Activated CD4-positive, alpha-beta T cell treated with anti-CD3 and anti-CD28 coated beads for 36 hours (primary cell): ENCODE measurements around the gene LZTS3. TPM values are rescaled to one million over a fixed set of nuclear protein-coding genes. Genes with fewer than 3 reads are reported as not detected.
"Not testable (repeated sequence)": the region's sequence is repeated elsewhere in the genome, so short reads cannot be mapped to it uniquely, and the experiment has no call there.

Experiments
- ATAC-seq: fragments of 200-7000 bp; cut with Tn5 transposase; one replicate; pipeline ENCODE4 v1.10.0; 2021; ENCODE audit warnings: mild to moderate bottlenecking, moderate library complexity
- CTCF ChIA-PET: fragments of 350-600 bp; sonication (Branson Sonifier 250); formaldehyde crosslinking; loops from one replicate; lab custom pipeline; 2021; ENCODE audit warnings: antibody characterized with exemption; lab: Charles Lee
- POLR2A ChIA-PET: fragments of 350-600 bp; sonication (Branson Sonifier 250); formaldehyde crosslinking; loops from one replicate; lab custom pipeline; 2021; ENCODE audit warnings: antibody characterized with exemption, inconsistent platforms; lab: Charles Lee
- DNase-seq: peaks from one replicate; pipeline ENCODE4 v3.0.0-alpha.2; 2020
- H3K27ac Mint-ChIP-seq: one replicate; pipeline ENCODE4 v1.8.0; 2021; ENCODE audit warnings: mixed read lengths
- H3K27me3 Mint-ChIP-seq: one replicate; pipeline ENCODE4 v1.8.0; 2021; ENCODE audit warnings: mixed read lengths
- H3K36me3 Mint-ChIP-seq: one replicate; pipeline ENCODE4 v1.8.0; 2021; ENCODE audit warnings: low read depth, mixed read lengths
- H3K4me1 Mint-ChIP-seq: one replicate; pipeline ENCODE4 v1.8.0; 2021; ENCODE audit warnings: mixed read lengths
- H3K4me3 Mint-ChIP-seq: one replicate; pipeline ENCODE4 v1.8.0; 2021; ENCODE audit warnings: mild to moderate bottlenecking, moderate library complexity, mixed read lengths
- H3K9me3 Mint-ChIP-seq: one replicate; pipeline ENCODE4 v1.8.0; 2021; ENCODE audit warnings: low read depth, mixed read lengths
- intact Hi-C, 2 experiments: fragments of 100-400 bp; cut with DNase I in 1 of 2; cut with micrococcal nuclease in 1 of 2; formaldehyde crosslinking; loops; one replicate each; pipeline versions ENCODE4 v1.14.2 to v1.15.1; 2022 to 2024; cut with DNase I, micrococcal nuclease
- total RNA-seq, 2 experiments: library from RNA; stranded (reverse); gene quantifications; one replicate each; pipeline ENCODE4 v1.2.3, GENCODE V29; 2021

LZTS3 gene
- total RNA-seq: under 1 TPM; 0.87 to 0.88 TPM

- ATAC-seq (peak; percentile 93), DNase-seq (peak; percentile 86)
- ChIA-PET CTCF (interaction anchor here (1.8 kb wide), 1 partner anchor 11 kb away, joined by 6 read pairs; no protein-coding TSS in a partner anchor), POLR2A (interaction anchor here (0.5 to 1.3 kb wide), 2 partner anchors 16 to 24 kb away, joined by 3 read pairs; no protein-coding TSS in a partner anchor)
- H3K4me1 Mint-ChIP-seq: peaks cover 10% of the 10 kb centered on the region
- no peaks in the 10 kb centered on the region for H3K9me3 Mint-ChIP-seq
- peaks cover 25% of the 10 kb centered on the region for H3K27me3 Mint-ChIP-seq
- intact Hi-C loops: loop anchor here (1.0 kb wide), 6 partner anchors 14 to 521 kb away; partner anchors contain the start of genes DDRGK1 (in 1 of the 2), FASTKD5 (in 1 of the 2), ITPA (in 1 of the 2) and NOP56 (in 1 of the 2)
- H3K4me3 Mint-ChIP-seq: peak within 1 kb of the TSS; percentile 77
- no peaks in the 10 kb centered on the region for H3K36me3 Mint-ChIP-seq
- H3K27ac Mint-ChIP-seq: peak within 1 kb of the TSS; percentile 55
Observed at GRCh38 chr20:3172933-3173609, at the start of gene LZTS3. LZTS3 (minus strand) TSS chr20:3173549; CDS start chr20:3167163, 6,386 bp downstream.

GRCh38 chr20:3221398-3222226 is 48.3 kb upstream of the LZTS3 start:
- intact Hi-C loops: no loop called here
- DNase-seq: no peak
- no peak overlapping the region for H3K4me3 Mint-ChIP-seq
- ChIA-PET CTCF (interaction anchor here (0.6 to 7.8 kb wide), 3 partner anchors 94 to 792 kb away, joined by 3 to 76 read pairs (median 3); no protein-coding TSS in a partner anchor), POLR2A (no interaction called here)
- no peak overlapping the region for H3K27ac Mint-ChIP-seq
- H3K36me3 Mint-ChIP-seq: peaks cover 26% of the 10 kb centered on the region
- H3K27me3 Mint-ChIP-seq: no peaks in the 10 kb centered on the region
- no peak for ATAC-seq
- H3K4me1 Mint-ChIP-seq: peaks cover 17% of the 10 kb centered on the region
- no peaks in the 10 kb centered on the region for H3K9me3 Mint-ChIP-seq

- CTCF ChIA-PET: interaction anchor here (0.6 to 7.8 kb wide), 21 partner anchors 8 to 793 kb away, joined by 3 to 76 read pairs (median 3); partner anchors contain the start of gene SLC4A11
- Mint-ChIP-seq H3K36me3 (peaks cover 33% of the 10 kb centered on the region), H3K4me1 (peaks cover 14% of the 10 kb centered on the region)
Observed at GRCh38 chr20:3218307-3218988, 45.1 kb upstream of the LZTS3 start.

GRCh38 chr20:3215359-3215917 is 42.1 kb upstream of the LZTS3 start:
- H3K27ac Mint-ChIP-seq, CTCF ChIA-PET, H3K27me3 Mint-ChIP-seq, H3K4me3 Mint-ChIP-seq, H3K4me1 Mint-ChIP-seq, ATAC-seq, H3K9me3 Mint-ChIP-seq, DNase-seq: not testable (repeated sequence)
- intact Hi-C loops: loop anchor here in 1 of 2 experiments (5.0 kb wide), 1 partner anchor 62 kb away; no protein-coding TSS in a partner anchor
- H3K36me3 Mint-ChIP-seq: peaks cover 19% of the 10 kb centered on the region
- POLR2A ChIA-PET: interaction anchor here (0.6 kb wide), 1 partner anchor 56 kb away, joined by 3 read pairs; no protein-coding TSS in a partner anchor

More at GRCh38 chr20:3218307-3218988, 45.1 kb upstream of the LZTS3 start:
- intact Hi-C loops: loop anchor here (1.0 to 5.0 kb wide), 4 partner anchors 58 to 98 kb away; no protein-coding TSS in a partner anchor
- Mint-ChIP-seq H3K27ac (no peak overlapping the region), H3K9me3 (no peaks in the 10 kb centered on the region), H3K4me3 (no peak overlapping the region), H3K27me3 (no peaks in the 10 kb centered on the region)
- ATAC-seq: peak; percentile 86
- peak; percentile 86 for DNase-seq
- POLR2A ChIA-PET: no interaction called here

GRCh38 chr20:3213226-3213625 is 39.9 kb upstream of the LZTS3 start:
- no peak for DNase-seq
- intact Hi-C loops: no loop called here
- Mint-ChIP-seq H3K27ac (no peak overlapping the region), H3K9me3 (no peaks in the 10 kb centered on the region), H3K36me3 (peaks cover 17% of the 10 kb centered on the region), H3K27me3 (no peaks in the 10 kb centered on the region), H3K4me3 (no peak overlapping the region), H3K4me1 (peaks cover 10% of the 10 kb centered on the region)
- CTCF ChIA-PET: no interaction called here
- no peak for ATAC-seq
- POLR2A ChIA-PET: no interaction called here

- intact Hi-C loops: no loop called here
- ATAC-seq: no peak
- CTCF ChIA-PET: interaction anchor here (1.2 to 1.3 kb wide), 2 partner anchors 9 to 39 kb away, joined by 3 to 4 read pairs; no protein-coding TSS in a partner anchor
Observed at GRCh38 chr20:3210346-3210745, 37.0 kb upstream of the LZTS3 start.

GRCh38 chr20:3209946-3210317 is 36.6 kb upstream of the LZTS3 start:
- peaks cover 15% of the 10 kb centered on the region for H3K36me3 Mint-ChIP-seq
- peak overlapping the region; percentile 90 for H3K4me3 Mint-ChIP-seq
- DNase-seq (peak; percentile 28), ATAC-seq (peak; percentile 54)
- intact Hi-C loops: loop anchor here in 1 of 2 experiments (1.0 to 2.0 kb wide), 2 partner anchors 37 to 51 kb away; partner anchors contain the start of genes FASTKD5, LZTS3 and UBOX5
- H3K9me3 Mint-ChIP-seq: no peaks in the 10 kb centered on the region
- H3K27me3 Mint-ChIP-seq: no peaks in the 10 kb centered on the region
- ChIA-PET POLR2A (no interaction called here), CTCF (interaction anchor here (1.2 to 1.3 kb wide), 2 partner anchors 10 to 39 kb away, joined by 3 to 4 read pairs; no protein-coding TSS in a partner anchor)
- peak overlapping the region; percentile 92 for H3K27ac Mint-ChIP-seq
- H3K4me1 Mint-ChIP-seq: peaks cover 10% of the 10 kb centered on the region

More at GRCh38 chr20:3210346-3210745, 37.0 kb upstream of the LZTS3 start:
- DNase-seq: no peak
- Mint-ChIP-seq H3K4me1 (peaks cover 10% of the 10 kb centered on the region), H3K27ac (peak overlapping the region; percentile 92), H3K27me3 (no peaks in the 10 kb centered on the region), H3K9me3 (no peaks in the 10 kb centered on the region), H3K36me3 (peaks cover 15% of the 10 kb centered on the region), H3K4me3 (peak overlapping the region; percentile 90)
- POLR2A ChIA-PET: no interaction called here

- H3K9me3 Mint-ChIP-seq: no peaks in the 10 kb centered on the region
- peaks cover 13% of the 10 kb centered on the region for H3K36me3 Mint-ChIP-seq
- peak within 1 kb of the TSS; percentile 90 for H3K4me3 Mint-ChIP-seq
- peak within 1 kb of the TSS; percentile 92 for H3K27ac Mint-ChIP-seq
- peak; percentile 78 for DNase-seq
- ATAC-seq: peak; percentile 43
- ChIA-PET POLR2A (no interaction called here), CTCF (interaction anchor here (1.0 to 1.3 kb wide), 3 partner anchors 10 to 86 kb away, joined by 3 to 4 read pairs (median 3); no protein-coding TSS in a partner anchor)
- peaks cover 13% of the 10 kb centered on the region for H3K4me1 Mint-ChIP-seq
- intact Hi-C loops: loop anchor here in 1 of 2 experiments (1.0 to 2.0 kb wide), 2 partner anchors 36 to 51 kb away; partner anchors contain the start of genes FASTKD5, LZTS3 and UBOX5
- H3K27me3 Mint-ChIP-seq: no peaks in the 10 kb centered on the region
Observed at GRCh38 chr20:3209257-3209945, 36.1 kb upstream of the LZTS3 start, which contains the start of gene ITPA. ITPA (plus strand) TSS chr20:3209498; CDS start chr20:3209552, 54 bp downstream.

GRCh38 chr20:3208786-3209256 is 35.5 kb upstream of the LZTS3 start:
- Mint-ChIP-seq H3K27me3 (no peaks in the 10 kb centered on the region), H3K9me3 (no peaks in the 10 kb centered on the region), H3K4me1 (peaks cover 13% of the 10 kb centered on the region), H3K27ac (peak overlapping the region; percentile 92), H3K4me3 (peak overlapping the region; percentile 90), H3K36me3 (peaks cover 14% of the 10 kb centered on the region)
- ChIA-PET POLR2A (no interaction called here), CTCF (interaction anchor here (1.0 to 1.5 kb wide), 3 partner anchors 9 to 107 kb away, joined by 3 to 4 read pairs (median 3); no protein-coding TSS in a partner anchor)
- intact Hi-C loops: loop anchor here in 1 of 2 experiments (1.0 to 2.0 kb wide), 2 partner anchors 36 to 50 kb away; partner anchors contain the start of genes FASTKD5, LZTS3 and UBOX5
- DNase-seq: no peak
- ATAC-seq: no peak
